CD4-positive, alpha-beta T cell treated with Interferon alpha-2 for 1 hour (primary cell): Measurements from ENCODE around the gene PLS3.
A peak's percentile ranks its signal among the peaks of the same experiment; 100 is the strongest.
"Not testable (repeated sequence)": the region's sequence is repeated elsewhere in the genome, so short reads cannot be mapped to it uniquely, and the experiment has no call there.

Source experiments
- DNase-seq, 2 donors: peaks; one replicate each; pipeline ENCODE4 v3.0.0-alpha.2; 2020 to 2022

The PLS3 gene

GRCh38 chrX:115616943-115617563 lies 56.1 kb downstream of the PLS3 start:
- no peak for DNase-seq

DNA sequence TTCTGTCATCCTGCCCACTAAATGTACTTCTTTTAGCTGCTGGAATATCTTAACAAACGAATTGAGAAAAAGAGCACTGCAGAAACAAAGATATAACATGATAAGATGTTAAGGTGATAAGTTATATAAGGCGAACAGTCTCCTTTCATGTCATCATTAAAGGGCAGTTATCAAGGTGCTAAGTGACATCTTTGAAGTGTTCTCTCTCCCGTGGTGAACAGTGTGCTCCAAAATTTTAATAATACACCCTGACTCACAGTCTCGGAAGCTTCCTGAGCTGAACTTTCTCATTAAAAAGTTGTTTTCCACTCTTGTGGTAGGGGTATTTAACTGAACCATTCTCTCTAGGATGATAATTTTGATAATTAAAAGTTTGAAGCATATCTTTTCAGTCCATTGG lies 61.6 kb downstream of the PLS3 start:
- no peak for DNase-seq

GRCh38 chrX:115624916-115625315 lies 63.9 kb downstream of the PLS3 start:
- no peak for DNase-seq

DNA sequence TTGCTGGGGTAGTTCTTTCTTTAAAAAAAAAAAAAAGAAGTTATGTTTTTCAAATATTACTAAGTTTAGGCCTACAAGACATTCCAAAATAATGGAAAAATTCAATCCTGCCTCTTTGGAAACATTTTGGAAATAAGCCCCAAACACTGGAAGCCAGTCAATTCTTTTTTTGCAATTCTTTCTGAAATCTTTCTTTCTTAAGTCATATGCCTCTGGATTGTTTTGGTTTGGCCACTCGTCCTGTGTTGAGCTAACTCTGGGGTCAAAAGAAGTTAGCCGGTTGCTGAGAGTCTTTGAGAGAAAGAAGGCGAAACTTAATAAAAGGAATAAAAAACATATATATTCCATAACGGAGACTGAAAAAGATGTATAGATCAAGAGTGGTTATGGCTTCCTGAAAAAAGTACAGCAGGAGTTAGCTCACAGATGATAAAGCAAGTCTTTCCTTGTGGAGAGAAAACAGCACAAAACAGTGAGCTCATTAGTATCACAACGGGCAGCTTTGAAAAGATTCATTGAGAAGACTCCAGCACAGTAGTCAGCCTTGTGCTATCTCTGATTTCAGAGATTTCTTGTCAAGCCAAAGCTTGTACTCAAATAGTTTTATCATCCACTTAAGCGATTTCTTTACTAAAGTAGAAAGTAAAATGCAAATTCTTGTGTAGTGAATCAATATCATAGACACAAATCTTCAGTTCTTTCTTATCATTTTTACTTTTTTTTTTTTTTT lies 64.8 kb downstream of the PLS3 start:
- DNase-seq: no peak

DNA sequence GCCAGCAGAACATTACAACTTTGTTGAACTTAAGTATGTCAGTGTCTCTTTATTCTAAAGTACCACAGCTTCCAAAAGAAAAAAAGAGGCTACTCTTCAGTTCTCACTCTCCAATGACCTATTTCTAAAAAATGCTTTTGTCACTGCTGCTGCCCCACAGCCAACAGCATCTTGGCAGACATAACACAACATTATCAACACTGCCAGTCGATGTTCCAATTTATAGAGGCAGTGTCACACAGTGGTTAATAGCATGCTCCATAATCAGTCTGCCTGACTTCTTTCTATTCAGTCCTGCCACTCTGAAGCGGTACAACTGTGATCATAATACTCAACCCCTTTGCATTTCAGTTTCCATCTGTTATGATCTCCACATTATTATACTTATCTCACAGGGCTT lies 69.2 kb downstream of the PLS3 start:
- no peak for DNase-seq

DNA sequence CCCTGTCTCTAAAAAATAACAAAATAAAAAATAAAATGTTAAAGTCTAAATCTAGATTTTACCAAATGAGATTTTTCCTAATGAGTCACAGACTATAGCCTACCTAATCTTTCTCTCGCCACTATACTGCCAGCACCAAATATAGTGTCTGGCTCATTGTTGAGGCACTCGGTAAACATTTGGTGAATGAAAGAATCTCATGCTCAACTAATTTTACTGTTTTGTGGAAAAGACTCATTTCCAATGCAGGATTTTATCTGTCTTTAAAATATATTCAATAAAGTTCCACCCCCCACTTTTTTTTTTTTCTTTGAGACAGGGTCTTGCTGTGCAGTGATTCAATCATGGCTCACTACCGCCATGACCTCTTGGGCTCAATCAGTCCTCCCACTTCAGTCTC lies 71.5 kb downstream of the PLS3 start:
- DNase-seq: no peak

- not testable (repeated sequence) for DNase-seq
Measured at GRCh38 chrX:115633397-115633796, 72.4 kb downstream of the PLS3 start.

- no peak for DNase-seq
Measured at GRCh38 chrX:115639334-115639880, 78.4 kb downstream of the PLS3 start.

DNA sequence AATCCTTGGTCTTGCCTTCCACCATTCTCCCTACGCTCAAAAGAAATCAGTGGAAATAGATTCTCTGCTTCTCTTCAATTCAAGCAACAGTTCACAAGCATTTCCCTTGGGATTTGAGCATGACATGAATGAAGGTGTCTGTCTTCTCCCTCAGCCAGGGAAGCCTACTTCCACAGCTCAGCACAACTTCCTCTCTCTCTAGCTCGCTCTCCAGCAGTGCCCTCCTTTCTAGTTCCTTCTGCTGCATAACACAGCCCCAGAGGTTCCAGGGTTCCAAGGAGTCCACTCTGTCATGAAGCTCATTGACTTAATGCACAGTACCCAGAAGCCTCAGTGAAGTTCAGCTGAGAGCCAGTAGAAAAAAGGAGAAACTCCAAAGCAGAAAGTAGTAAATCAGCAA lies 81.3 kb downstream of the PLS3 start:
- DNase-seq: no peak

- peak; percentile 7 to 36 for DNase-seq
Measured at GRCh38 chrX:115642895-115643530, 82.0 kb downstream of the PLS3 start.

- not testable (repeated sequence) for DNase-seq
Measured at GRCh38 chrX:115644397-115644796, 83.4 kb downstream of the PLS3 start.

- DNase-seq: no peak
Measured at GRCh38 chrX:115649461-115650063, 88.6 kb downstream of the PLS3 start.

- DNase-seq: no peak
Measured at GRCh38 chrX:115650449-115650848, 89.5 kb downstream of the PLS3 start.

GRCh38 chrX:115650916-115651315 lies 89.9 kb downstream of the PLS3 start:
- DNase-seq: peak in 1 of 2 donors; percentile 3

GRCh38 chrX:115652221-115652620 lies 91.2 kb downstream of the PLS3 start:
- no peak for DNase-seq

GRCh38 chrX:115665122-115665521 lies 104.1 kb downstream of the PLS3 start:
- no peak for DNase-seq

DNA sequence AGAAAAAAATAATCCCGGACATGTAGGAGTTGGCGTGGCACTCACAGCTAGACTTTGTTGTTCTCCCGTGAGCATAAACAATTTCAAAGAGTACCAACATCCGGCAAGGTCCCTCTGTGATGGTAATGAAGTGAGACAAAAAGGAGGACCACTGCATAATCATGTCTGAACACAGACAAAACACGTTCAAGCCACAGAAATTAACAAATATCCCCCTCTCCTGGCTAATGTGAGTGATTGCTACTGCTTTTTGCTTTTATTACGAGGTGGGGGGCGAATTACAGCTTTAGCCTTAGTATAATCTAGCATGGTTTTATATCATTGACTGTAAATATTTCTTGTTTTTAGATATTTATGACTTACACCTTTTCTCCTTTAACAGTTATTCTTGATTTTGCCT lies 118.5 kb downstream of the PLS3 start:
- DNase-seq: no peak

- no peak for DNase-seq
Measured at GRCh38 chrX:115687595-115687994, 126.6 kb downstream of the PLS3 start.

DNA sequence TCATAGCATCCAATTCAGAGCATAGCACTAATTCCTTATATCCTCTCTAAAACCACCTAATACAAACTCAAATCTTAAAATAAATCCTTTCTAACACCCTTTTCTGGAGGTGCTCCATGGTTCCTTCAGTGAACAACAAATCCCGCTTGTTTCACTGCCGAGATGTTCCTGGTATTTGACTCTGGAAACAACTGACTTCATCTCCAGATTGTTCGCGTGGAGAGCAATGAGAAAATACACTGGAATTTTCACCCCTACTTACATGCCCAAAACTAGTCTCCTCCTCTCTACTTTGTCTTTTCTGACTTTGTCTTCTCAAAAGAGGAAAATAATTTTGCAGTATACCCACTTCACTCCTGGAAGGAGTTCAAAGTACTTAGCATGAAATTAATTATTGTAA lies 129.0 kb downstream of the PLS3 start:
- DNase-seq: no peak

DNA sequence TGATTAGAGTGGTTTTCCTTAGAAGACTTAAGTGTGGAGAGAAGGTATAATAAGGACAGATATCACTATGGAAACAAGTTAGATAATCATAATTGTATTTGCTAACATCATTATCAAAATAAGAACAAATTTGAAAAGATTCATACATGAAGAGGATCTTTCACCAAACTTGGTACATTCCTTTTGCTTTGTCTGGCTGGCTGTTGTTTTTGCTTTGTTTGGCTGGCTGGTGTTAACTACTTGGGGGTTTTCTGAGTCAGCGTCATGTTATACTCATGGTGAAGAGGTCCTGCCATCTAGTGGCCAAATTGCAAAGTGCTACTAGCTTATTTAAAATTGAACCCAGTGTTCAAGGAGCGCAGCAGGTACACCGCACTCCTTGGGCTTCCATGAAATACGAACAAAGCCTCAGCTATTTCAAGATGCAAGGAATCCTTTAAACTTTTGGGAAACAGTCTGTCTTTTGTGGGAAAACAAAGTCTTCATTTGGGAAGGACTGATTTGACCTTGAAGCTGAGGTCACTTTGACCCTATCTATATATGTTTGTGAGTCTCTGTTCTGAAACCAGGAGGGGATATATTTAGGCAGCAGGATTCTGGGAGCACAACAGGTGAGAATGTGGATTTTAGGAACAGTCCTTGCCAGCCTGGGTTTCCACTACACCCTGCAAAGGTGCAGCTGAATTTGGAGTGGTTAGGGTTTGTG lies 129.7 kb downstream of the PLS3 start:
- DNase-seq: peak; percentile 27 to 28

GRCh38 chrX:115693476-115693875 lies 132.5 kb downstream of the PLS3 start:
- no peak for DNase-seq

GRCh38 chrX:115694028-115694427 lies 133.1 kb downstream of the PLS3 start:
- DNase-seq: no peak

- no peak for DNase-seq
Measured at GRCh38 chrX:115696039-115696438, 135.1 kb downstream of the PLS3 start.
